Sigmoid colon (tissue), 7 donors: ENCODE measurements around the gene CAMK1D. TPM values are rescaled to one million over a fixed set of nuclear protein-coding genes. Genes with fewer than 3 reads are reported as not detected.

ENCODE experiments used
- DNase-seq: peaks from one replicate; pipeline ENCODE4 v3.0.0-alpha.2; 2019
- H3K27ac ChIP-seq, 4 donors: fragments of 200-600 bp; sonication (generic); one replicate each; pipeline ENCODE4 v1.5.1; 2016 to 2019; ENCODE audit warnings: mild to moderate bottlenecking in 1 of 4
- H3K27me3 ChIP-seq, 3 donors: fragments of 200-600 bp; sonication (generic); one replicate each; pipeline ENCODE4 v1.5.1; 2019; ENCODE audit warnings: mild to moderate bottlenecking in 1 of 3
- H3K36me3 ChIP-seq, 4 donors: fragments of 200-600 bp; sonication (generic); one replicate each; pipeline ENCODE4 v1.5.1; 2016 to 2019
- H3K4me1 ChIP-seq, 4 donors: fragments of 200-600 bp; sonication (generic); one replicate each; pipeline ENCODE4 v1.5.1; 2017 to 2019
- H3K4me3 ChIP-seq, 4 donors: fragments of 200-600 bp; sonication (generic); one replicate each; pipeline ENCODE4 v1.5.1; 2017 to 2019; ENCODE audit warnings: mild to moderate bottlenecking in 2 of 4, moderate library complexity in 1 of 4
- H3K9me3 ChIP-seq, 4 donors: fragments of 200-600 bp in 3 of 4; sonication (generic) in 3 of 4; one replicate each; pipeline versions ENCODE4 v1.5.1 to v1.6.1; 2013 to 2019
- EP300 ChIP-seq, 4 donors: sonication (generic); formaldehyde crosslinking; IDR thresholded peaks; one replicate each; pipeline ENCODE4 v1.6.1; 2017; ENCODE audit warnings: antibody characterized with exemption in 4 of 4
- POLR2A ChIP-seq, 2 donors: fragments of 450-650 bp; IDR thresholded peaks; one replicate each; pipeline ENCODE4 v1.6.1; 2016; ENCODE audit warnings: antibody characterized with exemption in 2 of 2, mild to moderate bottlenecking in 2 of 2, moderate library complexity in 2 of 2
- POLR2AphosphoS5 ChIP-seq, 4 donors: sonication (generic); formaldehyde crosslinking; IDR thresholded peaks; one replicate each; pipeline ENCODE4 v1.6.1; 2017; ENCODE audit warnings: antibody characterized with exemption in 4 of 4
- WGBS, 2 donors: extraction: QIAGEN DNeasy Blood & Tissue Kit; methylation state at CpG; one replicate each; pipeline ENCODE4 v1.1.7; 2013; 5-methylcytosine and 5-hydroxymethylcytosine counted together
- intact Hi-C: fragments of 100-400 bp; cut with DNase I; formaldehyde crosslinking; loops from one replicate; pipeline ENCODE4 v1.15.1; 2023
- polyA plus RNA-seq, 3 donors: library from polyadenylated mRNA; stranded (reverse); fragments of 200-250 nt; gene quantifications; one replicate each; pipeline ENCODE4 v1.2.3, GENCODE V29; 2013
- total RNA-seq, 4 donors: library from RNA; depleted of rRNA; stranded (reverse); fragments of >200 nt; gene quantifications; one replicate each; pipeline ENCODE4 v1.1.0, GENCODE V29; 2016
- TF ChIP-seq, protein P1 (sequence below), 4 experiments: fragments of 450-650 bp in 3 of 4; fragments of 200-600 bp in 1 of 4; IDR thresholded peaks; one replicate each; pipeline ENCODE4 v1.5.1; 2016 to 2019; ENCODE audit warnings: antibody characterized with exemption in 4 of 4, mild to moderate bottlenecking in 3 of 4, moderate library complexity in 2 of 4
- donor health status: healthy with polysubstance abuse.
- donor health status: Bipolar disorder and iron deficiency.
- donor health status: healthy.

The CAMK1D gene
- total and polyA plus RNA-seq, 7 donors, result 7.2 to 11.5 (median 8.6) TPM

DNA sequence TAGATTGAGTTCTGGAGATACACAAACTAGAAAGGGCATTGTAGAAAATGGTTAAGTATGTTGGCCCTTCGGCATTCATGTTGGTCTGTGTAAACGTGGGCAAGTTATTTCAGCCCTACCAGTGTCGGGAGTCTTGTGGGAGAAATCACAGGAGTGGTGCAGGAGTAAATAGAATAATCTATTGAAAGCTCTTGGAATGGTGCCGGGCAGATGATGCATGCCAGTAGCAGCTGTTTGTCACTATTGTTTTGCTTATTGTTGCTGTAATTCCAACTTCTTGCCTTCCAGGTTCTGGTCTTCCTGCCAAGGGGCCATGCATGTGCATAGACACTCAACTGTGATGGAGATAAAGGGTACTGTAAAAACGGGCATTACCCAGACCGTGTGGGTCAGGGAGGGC is 259.4 kb downstream of the CAMK1D start:
- TF ChIP-seq, protein P1, sequence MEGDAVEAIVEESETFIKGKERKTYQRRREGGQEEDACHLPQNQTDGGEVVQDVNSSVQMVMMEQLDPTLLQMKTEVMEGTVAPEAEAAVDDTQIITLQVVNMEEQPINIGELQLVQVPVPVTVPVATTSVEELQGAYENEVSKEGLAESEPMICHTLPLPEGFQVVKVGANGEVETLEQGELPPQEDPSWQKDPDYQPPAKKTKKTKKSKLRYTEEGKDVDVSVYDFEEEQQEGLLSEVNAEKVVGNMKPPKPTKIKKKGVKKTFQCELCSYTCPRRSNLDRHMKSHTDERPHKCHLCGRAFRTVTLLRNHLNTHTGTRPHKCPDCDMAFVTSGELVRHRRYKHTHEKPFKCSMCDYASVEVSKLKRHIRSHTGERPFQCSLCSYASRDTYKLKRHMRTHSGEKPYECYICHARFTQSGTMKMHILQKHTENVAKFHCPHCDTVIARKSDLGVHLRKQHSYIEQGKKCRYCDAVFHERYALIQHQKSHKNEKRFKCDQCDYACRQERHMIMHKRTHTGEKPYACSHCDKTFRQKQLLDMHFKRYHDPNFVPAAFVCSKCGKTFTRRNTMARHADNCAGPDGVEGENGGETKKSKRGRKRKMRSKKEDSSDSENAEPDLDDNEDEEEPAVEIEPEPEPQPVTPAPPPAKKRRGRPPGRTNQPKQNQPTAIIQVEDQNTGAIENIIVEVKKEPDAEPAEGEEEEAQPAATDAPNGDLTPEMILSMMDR (IDR thresholded peaks at IDR 0.05), result no peak
- TF ChIP-seq EP300 (IDR thresholded peaks at IDR 0.05), result no peak
- TF ChIP-seq POLR2AphosphoS5 (IDR thresholded peaks at IDR 0.05), result no peak
- TF ChIP-seq POLR2A (IDR thresholded peaks at IDR 0.05), result no peak
- WGBS, 2 donors, result 71 to 79% methylated on average over 6 of the region's 6 CpGs
- no peak overlapping the region for H3K27ac ChIP-seq
- no peak overlapping the region for H3K4me3 ChIP-seq
- peaks cover 0 to 29% (median 21%) of the 10 kb centered on the region in 4 donors for H3K4me1 ChIP-seq
- intact Hi-C loops, result loop anchor here (5.0 kb wide), 3 partner anchors 79 to 341 kb away; no protein-coding TSS in a partner anchor
- no peak for DNase-seq
- no peaks in the 10 kb centered on the region for H3K27me3 ChIP-seq
- H3K9me3 ChIP-seq, result no peaks in the 10 kb centered on the region
- no peaks in the 10 kb centered on the region for H3K36me3 ChIP-seq

DNA sequence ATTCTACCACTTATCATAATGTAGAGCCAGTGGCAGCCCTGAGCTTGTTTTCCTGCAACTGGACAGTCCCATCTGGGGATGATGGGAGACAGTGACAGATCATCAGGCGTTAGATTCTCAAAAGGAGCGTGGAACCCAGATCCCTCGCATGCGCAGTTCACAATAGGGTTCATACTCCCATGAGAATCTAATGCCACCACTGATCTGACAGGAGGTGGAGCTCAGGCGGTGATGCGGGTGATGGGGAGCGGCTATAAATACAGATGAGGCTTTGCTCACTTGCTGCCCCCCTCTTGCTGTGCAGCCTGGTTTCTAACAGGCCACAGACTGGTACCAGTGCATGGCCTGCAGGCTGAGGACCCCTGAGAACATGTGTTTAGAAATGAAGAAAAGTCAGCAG is 260.1 kb downstream of the CAMK1D start:
- no peaks in the 10 kb centered on the region for H3K36me3 ChIP-seq
- peaks cover 0 to 29% (median 21%) of the 10 kb centered on the region in 4 donors for H3K4me1 ChIP-seq
- TF ChIP-seq, protein P1 (IDR thresholded peaks at IDR 0.05), result no peak
- TF ChIP-seq EP300 (IDR thresholded peaks at IDR 0.05) (no peak), POLR2AphosphoS5 (IDR thresholded peaks at IDR 0.05) (no peak), POLR2A (IDR thresholded peaks at IDR 0.05) (no peak)
- H3K9me3 ChIP-seq, result no peaks in the 10 kb centered on the region
- H3K27me3 ChIP-seq, result no peaks in the 10 kb centered on the region
- H3K27ac ChIP-seq, result no peak overlapping the region
- DNase-seq, result no peak
- whole genome bisulfite sequencing, 2 donors, result 90 to 91% methylated on average over 7 of the region's 7 CpGs
- no peak overlapping the region for H3K4me3 ChIP-seq
- intact Hi-C loops, result loop anchor here (5.0 kb wide), 3 partner anchors 78 to 342 kb away; no protein-coding TSS in a partner anchor

DNA sequence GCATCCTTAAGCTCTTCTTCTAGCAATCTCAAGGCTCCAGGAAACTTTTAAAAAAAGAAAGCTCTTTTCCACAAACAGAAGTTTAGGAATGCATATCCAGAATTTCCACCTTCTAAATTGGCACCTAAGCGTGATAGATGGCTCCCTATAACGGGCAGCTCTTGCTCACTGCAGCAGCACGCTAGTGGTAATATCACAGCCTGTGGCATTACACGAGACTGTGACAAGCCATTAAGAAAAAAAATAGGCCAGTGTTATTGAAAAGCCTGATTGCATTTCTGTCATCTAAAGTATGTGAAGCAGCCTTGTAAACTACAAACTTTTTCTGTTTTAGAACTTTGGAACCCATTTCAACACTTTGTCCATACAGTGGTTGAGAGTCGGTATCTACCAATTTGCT is 263.8 kb downstream of the CAMK1D start:
- intact Hi-C loops, result no loop called here

DNA sequence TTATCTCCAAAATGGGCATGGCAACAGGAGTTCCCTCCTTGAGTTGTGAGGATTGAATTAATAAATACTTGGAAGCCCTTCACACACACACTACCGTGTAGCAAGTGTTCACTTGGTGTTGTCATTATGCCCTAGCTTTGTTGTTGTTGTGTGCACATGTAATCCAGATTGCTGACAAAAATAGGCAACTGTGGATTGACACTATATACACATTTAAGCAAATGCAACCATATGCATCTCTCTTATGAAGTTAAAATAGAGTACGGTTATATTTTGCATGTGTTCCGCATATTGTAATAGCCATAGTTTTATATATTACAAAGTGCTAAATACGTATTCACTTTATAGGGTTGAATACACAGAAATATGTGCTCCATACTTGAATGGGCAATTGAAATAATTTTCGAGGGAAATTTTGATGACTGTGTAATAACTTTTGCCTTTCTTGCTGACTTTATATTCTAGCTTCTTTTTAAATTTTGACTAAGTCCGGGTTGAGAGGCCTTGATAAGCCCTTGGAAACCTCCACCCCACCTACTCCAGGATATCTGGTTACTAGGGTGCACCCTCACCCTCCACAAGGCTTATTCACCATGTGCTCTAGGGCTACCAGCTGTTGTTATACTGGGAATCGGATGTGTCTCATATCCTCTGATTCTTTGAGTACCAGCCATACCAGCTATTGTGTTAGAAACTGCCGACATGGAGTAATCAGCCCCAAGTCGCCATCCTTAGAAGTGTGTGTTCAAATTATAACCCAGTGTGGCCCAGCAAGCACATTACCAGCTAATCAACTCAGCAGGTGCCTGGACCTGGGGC is 265.0 kb downstream of the CAMK1D start:
- Histone ChIP-seq H3K4me3 (no peak overlapping the region), H3K9me3 (no peaks in the 10 kb centered on the region), H3K27ac (no peak overlapping the region), H3K27me3 (no peaks in the 10 kb centered on the region), H3K36me3 (no peaks in the 10 kb centered on the region), H3K4me1 (no peaks in the 10 kb centered on the region)
- TF ChIP-seq POLR2A (IDR thresholded peaks at IDR 0.05) (no peak), POLR2AphosphoS5 (IDR thresholded peaks at IDR 0.05) (no peak), EP300 (IDR thresholded peaks at IDR 0.05) (no peak)
- TF ChIP-seq, protein P1 (IDR thresholded peaks at IDR 0.05), result no peak
- 88 to 91% methylated on average over 9 of the region's 9 CpGs for WGBS, 2 donors
- no peak for DNase-seq
- intact Hi-C loops, result no loop called here

More for the DNA sequence above, 263.8 kb downstream of the CAMK1D start:
- DNase-seq, result no peak
- no peaks in the 10 kb centered on the region for H3K9me3 ChIP-seq
- 95 to 96% methylated on average over 5 of the region's 5 CpGs for WGBS, 2 donors
- no peaks in the 10 kb centered on the region for H3K27me3 ChIP-seq
- no peaks in the 10 kb centered on the region for H3K36me3 ChIP-seq
- H3K27ac ChIP-seq, result no peak overlapping the region
- TF ChIP-seq POLR2AphosphoS5 (IDR thresholded peaks at IDR 0.05) (no peak), EP300 (IDR thresholded peaks at IDR 0.05) (no peak)
- TF ChIP-seq, protein P1 (IDR thresholded peaks at IDR 0.05), result no peak
- no peak overlapping the region for H3K4me3 ChIP-seq
- peaks cover 0 to 4% (median 2%) of the 10 kb centered on the region in 4 donors for H3K4me1 ChIP-seq
